Epithelial cell of esophagus (primary cell): ENCODE results near the gene NFIB.

Experiments
- DNase-seq: peaks from one replicate; pipeline ENCODE4 v3.0.0; 2010; ENCODE audit warnings: low read depth
- H3K4me3 ChIP-seq: 2 replicates; pipeline ENCODE4 v1.5.1; 2011; ENCODE audit warnings: mild to moderate bottlenecking, low read length, control low read depth
- CTCF ChIP-seq: IDR thresholded peaks from 2 replicates; pipeline ENCODE4 v1.5.1; 2011; ENCODE audit warnings: low read depth, mild to moderate bottlenecking, low read length, control low read depth, inconsistent platforms; ENCODE audit not compliant: insufficient read depth; ENCODE audit errors: missing control alignments

The NFIB gene

GRCh38 chr9:14037331-14037730, 276.6 kb downstream of the NFIB start:
- DNase-seq = no peak
- no peak overlapping the region for H3K4me3 ChIP-seq
- TF ChIP-seq CTCF = no peak

GRCh38 chr9:14033067-14033466, 280.9 kb downstream of the NFIB start:
- TF ChIP-seq CTCF = no peak
- DNase-seq = no peak

More at GRCh38 chr9:14033067-14033466, 280.9 kb downstream of the NFIB start:
- no peak overlapping the region for H3K4me3 ChIP-seq
